ENCODE measurements around the gene PTPRT.

The PTPRT gene

GRCh38 chr20:43096126-43096930, 93.4 kb downstream of the PTPRT start:
- DNase-seq: no peak

GRCh38 chr20:43095034-43095433, 94.7 kb downstream of the PTPRT start:
- DNase-seq: no peak

- DNase-seq: no peak
Observed at GRCh38 chr20:43092386-43093088, 97.2 kb downstream of the PTPRT start.

- DNase-seq: no peak
Observed at GRCh38 chr20:43068482-43068881, 121.2 kb downstream of the PTPRT start.

GRCh38 chr20:43066125-43066524, 123.6 kb downstream of the PTPRT start:
- DNase-seq: no peak

GRCh38 chr20:43065299-43065698, 124.4 kb downstream of the PTPRT start:
- no peak for DNase-seq

GRCh38 chr20:43058077-43058476, 131.6 kb downstream of the PTPRT start:
- no peak for DNase-seq

GRCh38 chr20:43057317-43057716, 132.4 kb downstream of the PTPRT start:
- DNase-seq: no peak

- no peak for DNase-seq
Observed at GRCh38 chr20:43055181-43055884, 134.4 kb downstream of the PTPRT start.

- DNase-seq: no peak
Observed at GRCh38 chr20:43052532-43052931, 137.2 kb downstream of the PTPRT start.

- no peak for DNase-seq
Observed at GRCh38 chr20:43046966-43047365, 142.7 kb downstream of the PTPRT start.

- DNase-seq: no peak
Observed at GRCh38 chr20:43043887-43044286, 145.8 kb downstream of the PTPRT start.

GRCh38 chr20:43040427-43040826, 149.3 kb downstream of the PTPRT start:
- DNase-seq: no peak

- no peak for DNase-seq
Observed at GRCh38 chr20:43037605-43038309, 151.9 kb downstream of the PTPRT start.

GRCh38 chr20:43034981-43035724, 154.6 kb downstream of the PTPRT start:
- no peak for DNase-seq

GRCh38 chr20:43032459-43032858, 157.2 kb downstream of the PTPRT start:
- no peak for DNase-seq

GRCh38 chr20:43029176-43029575, 160.5 kb downstream of the PTPRT start:
- no peak for DNase-seq

GRCh38 chr20:43028470-43028869, 161.2 kb downstream of the PTPRT start:
- no peak for DNase-seq

GRCh38 chr20:43023836-43024235, 165.9 kb downstream of the PTPRT start:
- no peak for DNase-seq

GRCh38 chr20:43022568-43022967, 167.1 kb downstream of the PTPRT start:
- no peak for DNase-seq

- DNase-seq: no peak
Observed at GRCh38 chr20:43022081-43022480, 167.6 kb downstream of the PTPRT start.

Data from activated effector memory CD4-positive, alpha-beta T cell treated with Interleukin-2 at 50 U/mL for 16 hours (primary cell).